ENCODE measurements around the gene CREB3L1.

GRCh38 chr11:46249103-46249937, 28.1 kb upstream of the CREB3L1 start:
- TF ChIP-seq CTCF (conservative IDR thresholded peaks at IDR 0.05; ENCODE audit: low read depth, low read length) = no peak
- TF ChIP-seq EZH2phosphoT487 (IDR thresholded peaks at IDR 0.05; ENCODE audit: borderline replicate concordance, low read length) = no peak
- TF ChIP-seq EZH2 (IDR thresholded peaks at IDR 0.05; ENCODE audit: low read length, unreplicated experiment) = no peak
